GM12873 (cell line): ENCODE data around the gene HS6ST1.

Experiments used
- CTCF ChIP-seq: IDR thresholded peaks from 2 replicates; pipeline ENCODE4 v1.5.1; 2012; ENCODE audit warnings: low read depth, mild to moderate bottlenecking, moderate library complexity, low read length, control low read depth; ENCODE audit not compliant: insufficient read depth; ENCODE audit errors: missing control alignments

Gene HS6ST1

GRCh38 chr2:128362889-128363228 is 44.2 kb upstream of the HS6ST1 start:
- TF ChIP-seq CTCF, result no peak

GRCh38 chr2:128362176-128362888 is 43.7 kb upstream of the HS6ST1 start:
- no peak for TF ChIP-seq CTCF

GRCh38 chr2:128361376-128362131 is 42.9 kb upstream of the HS6ST1 start:
- no peak for TF ChIP-seq CTCF

GRCh38 chr2:128360711-128361110 is 42.0 kb upstream of the HS6ST1 start:
- TF ChIP-seq CTCF, result no peak

- no peak for TF ChIP-seq CTCF
Measured at GRCh38 chr2:128359841-128360240, 41.2 kb upstream of the HS6ST1 start.

- no peak for TF ChIP-seq CTCF
Measured at GRCh38 chr2:128358941-128359731, 40.5 kb upstream of the HS6ST1 start.
